GM18498 (cell line): ENCODE results near the gene SIK3.
A peak's percentile ranks its signal among the peaks of the same experiment; 100 is the strongest.
"Not testable (repeated sequence)": the region's sequence is repeated elsewhere in the genome, so short reads cannot be mapped to it uniquely, and the experiment has no call there.

Experiments
- ATAC-seq: cut with Tn5 transposase; IDR thresholded peaks from one replicate; pipeline ENCODE4 v1.9.1; 2021; ENCODE audit warnings: mild to moderate bottlenecking, moderate library complexity; ENCODE audit not compliant: unreplicated experiment

SIK3 gene

GRCh38 chr11:117050121-117050520 lies 48.1 kb downstream of the SIK3 start:
- ATAC-seq = not testable (repeated sequence)

GRCh38 chr11:117046627-117047026 lies 51.6 kb downstream of the SIK3 start:
- not testable (repeated sequence) for ATAC-seq

GRCh38 chr11:117045956-117046355 lies 52.3 kb downstream of the SIK3 start:
- no peak for ATAC-seq

- no peak for ATAC-seq
These were observed 53.0 kb downstream of the SIK3 start for GRCh38 chr11:117045196-117045595.

- ATAC-seq = no peak
These were observed 53.8 kb downstream of the SIK3 start for GRCh38 chr11:117044287-117045035.

- no peak for ATAC-seq
These were observed 55.5 kb downstream of the SIK3 start for GRCh38 chr11:117042689-117043088.

GRCh38 chr11:117039900-117040299 lies 58.3 kb downstream of the SIK3 start:
- no peak for ATAC-seq

- ATAC-seq = no peak
These were observed 59.0 kb downstream of the SIK3 start for GRCh38 chr11:117039270-117039669.

GRCh38 chr11:117037975-117038350 lies 60.3 kb downstream of the SIK3 start:
- ATAC-seq = no peak

- no peak for ATAC-seq
These were observed 60.8 kb downstream of the SIK3 start for GRCh38 chr11:117037279-117037974.

GRCh38 chr11:117034901-117035300 lies 63.3 kb downstream of the SIK3 start:
- ATAC-seq = no peak

GRCh38 chr11:117026593-117027330 lies 71.5 kb downstream of the SIK3 start:
- no peak for ATAC-seq

GRCh38 chr11:117023707-117024106 lies 74.5 kb downstream of the SIK3 start:
- not testable (repeated sequence) for ATAC-seq

- no peak for ATAC-seq
These were observed 75.0 kb downstream of the SIK3 start for GRCh38 chr11:117023178-117023577.

GRCh38 chr11:117022526-117022925 lies 75.7 kb downstream of the SIK3 start:
- peak; percentile 30 for ATAC-seq

GRCh38 chr11:117020869-117021564 lies 77.2 kb downstream of the SIK3 start:
- no peak for ATAC-seq

- peak; percentile 48 for ATAC-seq
These were observed 77.9 kb downstream of the SIK3 start for GRCh38 chr11:117020287-117020686.

- ATAC-seq = peak; percentile 8
These were observed 78.4 kb downstream of the SIK3 start for GRCh38 chr11:117019871-117020270.

GRCh38 chr11:117017456-117017855 lies 80.8 kb downstream of the SIK3 start:
- no peak for ATAC-seq

- ATAC-seq = no peak
These were observed 81.5 kb downstream of the SIK3 start for GRCh38 chr11:117016747-117017146.

GRCh38 chr11:117016246-117016645 lies 82.0 kb downstream of the SIK3 start:
- no peak for ATAC-seq
